GM13976 (cell line): ENCODE measurements around the gene ITPK1.

ENCODE experiments used
- DNase-seq: peaks from one replicate; pipeline ENCODE4 v3.0.0; 2012; ENCODE audit warnings: low spot score
- in situ Hi-C: fragments of 300-500 bp; cut with MboI; formaldehyde crosslinking; loops from one replicate; pipeline ENCODE4 v1.12.0; 2022; ENCODE audit warnings: low sequenced_read_pairs, mixed read lengths, inconsistent platforms; ENCODE audit not compliant: unreplicated experiment
- TF ChIP-seq, protein P1 (sequence below): IDR thresholded peaks from 2 replicates; pipeline ENCODE4 v1.5.1; 2012; ENCODE audit warnings: borderline replicate concordance, mild to moderate bottlenecking; ENCODE audit not compliant: insufficient read depth; ENCODE audit errors: extremely low read depth, missing control alignments, control extremely low read depth

ITPK1 gene

DNA sequence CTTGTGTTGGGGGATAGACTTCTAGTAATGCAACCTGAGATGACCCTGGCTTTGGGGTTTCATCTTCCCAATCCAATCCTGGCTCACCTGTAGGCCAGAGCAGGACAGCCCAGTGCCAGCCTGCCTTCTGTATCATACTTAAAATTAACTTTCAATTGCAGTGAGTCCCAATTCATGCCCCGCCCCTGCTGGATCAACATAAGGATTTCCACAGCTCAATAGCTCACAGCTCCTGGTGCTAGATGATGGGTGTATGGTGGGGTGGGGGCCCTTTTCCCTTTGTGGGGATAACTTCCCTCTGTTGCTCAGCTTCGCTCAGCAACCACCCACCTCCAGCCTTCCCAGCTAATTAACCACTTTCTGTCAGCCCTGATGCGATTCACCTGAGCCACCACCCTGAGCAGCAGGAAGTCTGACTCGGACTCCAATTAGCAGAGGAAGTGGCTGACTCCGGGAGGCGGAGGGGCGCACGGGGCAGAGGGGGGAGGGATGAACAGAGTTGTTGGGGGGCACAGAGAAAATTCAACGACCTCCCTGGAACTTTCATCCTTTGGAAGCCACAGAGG, 217.1 kb downstream of the ITPK1 start:
- in situ Hi-C loops: no loop called here
- no peak for DNase-seq
- TF ChIP-seq, protein P1, sequence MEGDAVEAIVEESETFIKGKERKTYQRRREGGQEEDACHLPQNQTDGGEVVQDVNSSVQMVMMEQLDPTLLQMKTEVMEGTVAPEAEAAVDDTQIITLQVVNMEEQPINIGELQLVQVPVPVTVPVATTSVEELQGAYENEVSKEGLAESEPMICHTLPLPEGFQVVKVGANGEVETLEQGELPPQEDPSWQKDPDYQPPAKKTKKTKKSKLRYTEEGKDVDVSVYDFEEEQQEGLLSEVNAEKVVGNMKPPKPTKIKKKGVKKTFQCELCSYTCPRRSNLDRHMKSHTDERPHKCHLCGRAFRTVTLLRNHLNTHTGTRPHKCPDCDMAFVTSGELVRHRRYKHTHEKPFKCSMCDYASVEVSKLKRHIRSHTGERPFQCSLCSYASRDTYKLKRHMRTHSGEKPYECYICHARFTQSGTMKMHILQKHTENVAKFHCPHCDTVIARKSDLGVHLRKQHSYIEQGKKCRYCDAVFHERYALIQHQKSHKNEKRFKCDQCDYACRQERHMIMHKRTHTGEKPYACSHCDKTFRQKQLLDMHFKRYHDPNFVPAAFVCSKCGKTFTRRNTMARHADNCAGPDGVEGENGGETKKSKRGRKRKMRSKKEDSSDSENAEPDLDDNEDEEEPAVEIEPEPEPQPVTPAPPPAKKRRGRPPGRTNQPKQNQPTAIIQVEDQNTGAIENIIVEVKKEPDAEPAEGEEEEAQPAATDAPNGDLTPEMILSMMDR: no peak

DNA sequence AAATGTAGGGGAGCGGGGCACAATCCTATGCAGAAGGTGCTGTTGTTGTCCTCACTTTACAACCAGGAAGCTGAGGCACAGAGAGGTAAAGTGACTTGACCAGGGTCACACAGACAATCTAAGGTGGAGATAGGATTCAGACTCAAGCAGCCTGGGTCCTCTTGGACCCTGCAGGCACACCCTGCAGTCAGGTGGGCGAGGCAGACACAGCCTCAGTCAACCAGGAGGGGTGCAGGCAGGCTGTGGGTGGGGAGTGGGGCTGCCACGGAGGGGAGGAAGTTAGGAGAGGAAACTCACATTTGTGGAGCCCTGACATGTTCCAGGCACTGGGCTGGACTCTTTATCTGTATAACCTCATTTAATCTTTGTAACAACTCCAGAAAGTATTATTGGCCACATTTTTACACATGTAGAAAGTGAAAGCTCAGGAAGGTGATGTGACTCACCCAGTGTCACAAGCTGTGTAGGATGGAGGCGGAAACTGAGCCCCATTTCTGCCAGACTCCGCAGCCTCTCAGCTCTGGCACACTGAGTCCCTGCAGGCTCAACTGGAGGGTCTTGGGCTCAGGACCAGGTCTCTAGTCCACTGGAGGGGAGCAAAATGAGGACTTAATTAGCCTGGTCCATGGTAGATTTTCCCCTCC, 217.7 kb downstream of the ITPK1 start:
- TF ChIP-seq, protein P1: no peak
- in situ Hi-C loops: no loop called here
- DNase-seq: no peak

DNA sequence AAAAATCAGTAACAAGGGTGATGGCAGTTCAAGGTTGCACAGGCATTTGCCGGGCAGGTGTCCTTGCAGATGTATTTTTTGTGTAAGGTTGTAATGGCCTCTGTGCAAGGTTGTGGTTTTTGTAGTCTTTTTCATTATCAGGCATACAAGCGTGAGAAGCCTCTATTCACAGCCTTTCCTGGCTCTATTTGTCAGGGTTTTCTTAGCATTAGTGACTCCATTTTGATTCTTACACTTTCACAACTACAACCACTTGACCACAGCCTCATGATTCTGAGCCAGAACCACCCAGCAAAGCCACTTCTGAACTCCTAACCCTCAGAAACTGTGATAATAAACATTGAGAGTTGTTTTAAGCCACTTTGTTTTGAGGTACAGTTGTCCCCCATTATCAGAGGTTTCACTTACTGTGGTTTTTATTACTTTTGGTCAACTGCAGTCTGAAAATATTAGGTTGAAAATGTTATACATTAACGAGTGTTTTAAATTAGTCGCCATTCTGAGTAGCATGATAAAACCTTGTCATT, 220.3 kb downstream of the ITPK1 start:
- in situ Hi-C loops: no loop called here
- no peak for DNase-seq
- TF ChIP-seq, protein P1: no peak

DNA sequence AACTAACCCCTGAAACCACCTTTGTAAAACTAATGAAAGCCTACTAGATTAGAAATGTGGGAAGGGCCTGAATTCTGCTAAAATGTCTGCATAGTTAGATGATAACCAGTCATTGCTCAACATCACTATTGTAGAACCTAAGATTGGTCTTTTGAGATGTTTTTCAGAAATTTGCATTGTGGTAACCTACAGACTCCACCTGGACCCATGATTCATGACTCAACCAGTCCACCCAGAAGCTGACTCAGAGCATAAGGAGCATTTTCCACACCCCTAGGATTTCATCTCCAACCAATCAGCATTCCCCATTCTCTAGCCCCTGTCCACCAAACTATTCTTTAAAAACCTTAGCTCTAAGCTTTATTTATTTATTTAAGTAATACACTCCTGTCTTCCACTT, 223.1 kb downstream of the ITPK1 start:
- no peak for DNase-seq
- in situ Hi-C loops: no loop called here

DNA sequence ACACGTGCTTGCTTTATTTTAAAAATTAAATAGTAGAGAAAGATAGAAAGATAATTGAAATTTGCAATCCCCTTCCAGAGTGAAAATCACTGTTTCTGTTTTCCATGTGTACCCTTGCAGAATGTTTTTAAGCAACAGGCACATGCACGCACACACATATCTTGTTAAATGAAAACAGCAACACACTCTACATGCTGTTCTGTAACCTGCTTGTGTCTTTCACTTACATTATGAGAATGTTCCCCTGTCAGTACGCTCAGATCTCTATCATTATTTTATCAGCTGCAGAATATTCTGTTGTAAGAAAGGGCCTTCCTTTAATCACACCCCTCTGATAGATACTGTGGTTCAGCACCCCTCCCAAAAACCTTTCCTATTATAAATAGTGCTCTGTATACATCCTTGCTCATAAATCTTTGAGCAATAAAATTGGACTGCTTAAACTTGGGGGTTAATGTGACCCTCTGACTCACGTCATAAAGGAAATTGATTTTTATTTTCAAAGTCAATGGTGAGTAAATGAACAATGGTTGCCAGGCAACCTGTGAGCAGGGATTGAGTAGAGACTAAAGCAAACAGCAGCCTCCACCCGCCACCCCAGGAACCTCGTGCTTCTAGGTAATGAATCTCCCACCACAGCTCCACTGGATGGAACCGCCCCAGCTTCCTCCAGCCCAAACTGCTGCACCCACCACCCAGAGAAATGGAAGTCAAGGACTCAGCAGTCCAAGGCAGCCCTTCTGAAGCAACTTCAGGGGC, 224.7 kb downstream of the ITPK1 start:
- in situ Hi-C loops: no loop called here
- DNase-seq: no peak
- TF ChIP-seq, protein P1: no peak

More for the DNA sequence above, 223.1 kb downstream of the ITPK1 start:
- TF ChIP-seq, protein P1: no peak

DNA sequence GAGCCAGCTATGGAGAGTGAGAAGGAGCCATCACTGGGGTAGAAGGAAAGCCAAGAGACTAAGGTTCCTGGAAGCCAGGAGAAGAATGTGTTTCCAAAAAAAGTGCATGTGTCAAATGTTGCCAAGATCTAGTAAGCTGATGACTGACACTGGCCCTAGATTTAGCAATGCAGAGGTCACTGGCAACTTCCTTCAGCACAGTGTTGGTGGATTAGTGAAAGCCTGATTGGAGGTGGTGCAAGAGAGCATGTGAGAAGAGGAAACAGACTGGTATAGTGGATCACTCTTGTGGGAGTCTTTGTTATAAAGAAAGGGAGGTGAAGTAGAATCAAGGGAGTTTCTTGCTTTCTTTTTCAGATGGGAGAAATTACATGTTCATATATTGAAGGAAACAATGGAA, 226.8 kb downstream of the ITPK1 start:
- DNase-seq: no peak
- in situ Hi-C loops: no loop called here
- TF ChIP-seq, protein P1: no peak
